Liver (tissue), 3 donors: ENCODE measurements around the gene LRRC51.
A peak's percentile ranks its signal among the peaks of the same experiment; 100 is the strongest.

Experiments
- EGR1 ChIP-seq, 2 donors: IDR thresholded peaks; 2 replicates each; pipeline ENCODE4 v1.6.1; 2016 to 2018; ENCODE audit warnings: antibody characterized with exemption in 2 of 2, low read depth in 2 of 2
- HNF4G ChIP-seq: IDR thresholded peaks from 2 replicates; pipeline ENCODE4 v1.6.1; 2016; ENCODE audit warnings: antibody characterized with exemption
- JUND ChIP-seq, 2 donors: IDR thresholded peaks; 2 replicates each; pipeline ENCODE4 v1.6.1; 2016; ENCODE audit warnings: antibody characterized with exemption in 2 of 2
- RXRA ChIP-seq, 2 donors: IDR thresholded peaks; 2 replicates each; pipeline ENCODE4 v1.6.1; 2017 to 2018; ENCODE audit warnings: antibody characterized with exemption in 2 of 2, mild to moderate bottlenecking in 1 of 2
- SP1 ChIP-seq: IDR thresholded peaks from 2 replicates; pipeline ENCODE4 v1.6.1; 2018; ENCODE audit warnings: antibody characterized with exemption, mild to moderate bottlenecking
- TAF1 ChIP-seq: conservative IDR thresholded peaks from 2 replicates; pipeline ENCODE4 v1.6.1; 2016; ENCODE audit warnings: antibody characterized with exemption, mild to moderate bottlenecking
- YY1 ChIP-seq: IDR thresholded peaks from 2 replicates; pipeline ENCODE4 v1.6.1; 2016; ENCODE audit warnings: antibody characterized with exemption, mild to moderate bottlenecking
- TF ChIP-seq, protein P1 (sequence below): fragments of 150-350 bp; IDR thresholded peaks from 2 replicates; pipeline ENCODE4 v1.5.1; 2017; ENCODE audit warnings: improper control_type of control experiment, low read depth, low read length; ENCODE audit not compliant: missing input control
- TF ChIP-seq, protein P2 (sequence below): IDR thresholded peaks from 2 replicates; pipeline ENCODE4 v1.6.1; 2016; ENCODE audit warnings: antibody characterized with exemption
- TF ChIP-seq, protein P3 (sequence below): IDR thresholded peaks from 2 replicates; pipeline ENCODE4 v1.6.1; 2016; ENCODE audit warnings: antibody characterized with exemption
- TF ChIP-seq, protein P4 (sequence below): IDR thresholded peaks from 2 replicates; pipeline ENCODE4 v1.6.1; 2016; ENCODE audit warnings: antibody characterized with exemption, mild to moderate bottlenecking
- donor health status: healthy.
- donor health status: healthy.

DNA sequence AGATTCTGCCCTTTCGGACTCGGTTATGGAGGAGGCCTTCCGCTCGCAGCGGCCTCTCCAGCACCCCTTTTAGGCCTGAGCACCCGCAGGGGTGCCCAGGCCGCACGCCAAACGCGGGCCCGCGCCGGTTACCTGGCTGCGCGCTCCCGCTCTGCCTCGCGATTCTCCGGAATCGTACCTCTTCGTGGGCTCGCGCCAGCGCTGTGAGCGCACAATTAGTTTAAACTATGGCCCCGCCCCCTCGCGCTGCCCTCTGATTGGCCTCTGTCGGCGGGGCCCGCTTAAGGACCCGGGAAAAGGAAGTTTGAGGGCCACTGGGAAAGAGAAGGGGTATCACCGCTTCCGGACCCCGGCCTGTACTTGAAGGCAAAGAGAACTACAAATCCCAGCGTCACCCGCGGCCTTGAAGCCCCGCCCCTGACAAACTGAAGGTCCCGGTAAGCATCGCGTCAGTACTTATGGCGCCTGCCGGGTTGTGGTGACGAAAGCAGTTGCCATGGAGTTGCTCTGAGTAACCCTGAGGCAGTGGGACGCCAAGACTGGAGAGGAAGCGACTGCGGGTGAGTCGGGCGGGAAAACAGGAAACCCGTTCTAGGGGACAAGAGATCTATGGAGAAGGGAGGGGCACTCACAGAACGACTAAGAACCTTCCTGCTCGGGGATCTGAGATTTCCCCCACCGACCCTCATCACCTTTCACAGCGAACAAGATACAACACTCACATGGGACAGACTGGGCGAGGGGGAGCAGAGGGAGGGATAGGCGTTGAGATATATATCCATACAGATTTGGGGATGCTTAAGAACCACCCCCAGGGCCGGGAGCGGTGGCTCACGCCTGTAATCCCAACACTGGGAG lies at the start of gene LRRC51, which contains the start of gene NUMA1:
- TF ChIP-seq YY1 (peak; percentile 97), SP1 (peak; percentile 78), JUND (IDR thresholded peaks at IDR 0.05) (peak; percentile 38 to 59), TAF1 (peak; percentile 16), EGR1 (IDR thresholded peaks at IDR 0.05; ENCODE audit: low read depth in 2 of 2) (no peak), HNF4G (no peak), RXRA (IDR thresholded peaks at IDR 0.05) (peak; percentile 22 to 58)
- TF ChIP-seq, protein P1, sequence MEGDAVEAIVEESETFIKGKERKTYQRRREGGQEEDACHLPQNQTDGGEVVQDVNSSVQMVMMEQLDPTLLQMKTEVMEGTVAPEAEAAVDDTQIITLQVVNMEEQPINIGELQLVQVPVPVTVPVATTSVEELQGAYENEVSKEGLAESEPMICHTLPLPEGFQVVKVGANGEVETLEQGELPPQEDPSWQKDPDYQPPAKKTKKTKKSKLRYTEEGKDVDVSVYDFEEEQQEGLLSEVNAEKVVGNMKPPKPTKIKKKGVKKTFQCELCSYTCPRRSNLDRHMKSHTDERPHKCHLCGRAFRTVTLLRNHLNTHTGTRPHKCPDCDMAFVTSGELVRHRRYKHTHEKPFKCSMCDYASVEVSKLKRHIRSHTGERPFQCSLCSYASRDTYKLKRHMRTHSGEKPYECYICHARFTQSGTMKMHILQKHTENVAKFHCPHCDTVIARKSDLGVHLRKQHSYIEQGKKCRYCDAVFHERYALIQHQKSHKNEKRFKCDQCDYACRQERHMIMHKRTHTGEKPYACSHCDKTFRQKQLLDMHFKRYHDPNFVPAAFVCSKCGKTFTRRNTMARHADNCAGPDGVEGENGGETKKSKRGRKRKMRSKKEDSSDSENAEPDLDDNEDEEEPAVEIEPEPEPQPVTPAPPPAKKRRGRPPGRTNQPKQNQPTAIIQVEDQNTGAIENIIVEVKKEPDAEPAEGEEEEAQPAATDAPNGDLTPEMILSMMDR: no peak
- TF ChIP-seq, protein P2, sequence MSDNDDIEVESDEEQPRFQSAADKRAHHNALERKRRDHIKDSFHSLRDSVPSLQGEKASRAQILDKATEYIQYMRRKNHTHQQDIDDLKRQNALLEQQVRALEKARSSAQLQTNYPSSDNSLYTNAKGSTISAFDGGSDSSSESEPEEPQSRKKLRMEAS: peak; percentile 68
- TF ChIP-seq, protein P3, sequence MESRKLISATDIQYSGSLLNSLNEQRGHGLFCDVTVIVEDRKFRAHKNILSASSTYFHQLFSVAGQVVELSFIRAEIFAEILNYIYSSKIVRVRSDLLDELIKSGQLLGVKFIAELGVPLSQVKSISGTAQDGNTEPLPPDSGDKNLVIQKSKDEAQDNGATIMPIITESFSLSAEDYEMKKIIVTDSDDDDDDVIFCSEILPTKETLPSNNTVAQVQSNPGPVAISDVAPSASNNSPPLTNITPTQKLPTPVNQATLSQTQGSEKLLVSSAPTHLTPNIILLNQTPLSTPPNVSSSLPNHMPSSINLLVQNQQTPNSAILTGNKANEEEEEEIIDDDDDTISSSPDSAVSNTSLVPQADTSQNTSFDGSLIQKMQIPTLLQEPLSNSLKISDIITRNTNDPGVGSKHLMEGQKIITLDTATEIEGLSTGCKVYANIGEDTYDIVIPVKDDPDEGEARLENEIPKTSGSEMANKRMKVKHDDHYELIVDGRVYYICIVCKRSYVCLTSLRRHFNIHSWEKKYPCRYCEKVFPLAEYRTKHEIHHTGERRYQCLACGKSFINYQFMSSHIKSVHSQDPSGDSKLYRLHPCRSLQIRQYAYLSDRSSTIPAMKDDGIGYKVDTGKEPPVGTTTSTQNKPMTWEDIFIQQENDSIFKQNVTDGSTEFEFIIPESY: peak; percentile 92
- TF ChIP-seq, protein P4, sequence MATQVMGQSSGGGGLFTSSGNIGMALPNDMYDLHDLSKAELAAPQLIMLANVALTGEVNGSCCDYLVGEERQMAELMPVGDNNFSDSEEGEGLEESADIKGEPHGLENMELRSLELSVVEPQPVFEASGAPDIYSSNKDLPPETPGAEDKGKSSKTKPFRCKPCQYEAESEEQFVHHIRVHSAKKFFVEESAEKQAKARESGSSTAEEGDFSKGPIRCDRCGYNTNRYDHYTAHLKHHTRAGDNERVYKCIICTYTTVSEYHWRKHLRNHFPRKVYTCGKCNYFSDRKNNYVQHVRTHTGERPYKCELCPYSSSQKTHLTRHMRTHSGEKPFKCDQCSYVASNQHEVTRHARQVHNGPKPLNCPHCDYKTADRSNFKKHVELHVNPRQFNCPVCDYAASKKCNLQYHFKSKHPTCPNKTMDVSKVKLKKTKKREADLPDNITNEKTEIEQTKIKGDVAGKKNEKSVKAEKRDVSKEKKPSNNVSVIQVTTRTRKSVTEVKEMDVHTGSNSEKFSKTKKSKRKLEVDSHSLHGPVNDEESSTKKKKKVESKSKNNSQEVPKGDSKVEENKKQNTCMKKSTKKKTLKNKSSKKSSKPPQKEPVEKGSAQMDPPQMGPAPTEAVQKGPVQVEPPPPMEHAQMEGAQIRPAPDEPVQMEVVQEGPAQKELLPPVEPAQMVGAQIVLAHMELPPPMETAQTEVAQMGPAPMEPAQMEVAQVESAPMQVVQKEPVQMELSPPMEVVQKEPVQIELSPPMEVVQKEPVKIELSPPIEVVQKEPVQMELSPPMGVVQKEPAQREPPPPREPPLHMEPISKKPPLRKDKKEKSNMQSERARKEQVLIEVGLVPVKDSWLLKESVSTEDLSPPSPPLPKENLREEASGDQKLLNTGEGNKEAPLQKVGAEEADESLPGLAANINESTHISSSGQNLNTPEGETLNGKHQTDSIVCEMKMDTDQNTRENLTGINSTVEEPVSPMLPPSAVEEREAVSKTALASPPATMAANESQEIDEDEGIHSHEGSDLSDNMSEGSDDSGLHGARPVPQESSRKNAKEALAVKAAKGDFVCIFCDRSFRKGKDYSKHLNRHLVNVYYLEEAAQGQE: peak; percentile 77
